Endothelial cell of umbilical vein (primary cell): ENCODE results near the gene CALCR. TPM values are rescaled to one million over a fixed set of nuclear protein-coding genes. Genes with fewer than 3 reads are reported as not detected.

Experiments used
- BruUV-seq: library from RNA; stranded (reverse); fragments of 400-500 nt; replicated peaks from 2 replicates; lab custom pipeline; 2021; lab: Mats Ljungman, UMichigan
- CTCF ChIA-PET: fragments of 300-600, 350-600 bp; sonication (Branson Sonifier 250); formaldehyde crosslinking; loops from one replicate; lab custom pipeline; 2021; ENCODE audit warnings: antibody characterized with exemption, inconsistent platforms; lab: Charles Lee
- POLR2A ChIA-PET: fragments of 300-600, 350-600 bp; sonication (Branson Sonifier 250); formaldehyde crosslinking; loops from one replicate; lab custom pipeline; 2021; ENCODE audit warnings: antibody characterized with exemption, inconsistent platforms; lab: Charles Lee
- DNase-seq: peaks from one replicate; pipeline ENCODE4 v3.0.0-alpha.2; 2011; ENCODE audit warnings: low read depth, low spot score
- FAIRE-seq: peaks from 2 replicates; lab custom pipeline; 2011; peaks lifted over from hg19 to GRCh38; lab: Jason Lieb, UNC
- H2AFZ ChIP-seq: 2 replicates; pipeline ENCODE4 v1.6.0; 2012; ENCODE audit warnings: low read depth, low read length, control low read depth, inconsistent platforms
- H3K27ac ChIP-seq: 2 replicates; pipeline ENCODE4 v1.5.1; 2011; ENCODE audit warnings: low read depth, mild to moderate bottlenecking, control low read depth, low read length, moderate library complexity; ENCODE audit not compliant: insufficient read depth
- H3K27me3 ChIP-seq, 2 experiments: 2 replicates each; pipeline versions ENCODE4 v1.6.0 to v1.6.1; 2011; ENCODE audit warnings: low read length in 2 of 2, mixed read lengths in 1 of 2; ENCODE audit not compliant: control insufficient read depth in 2 of 2, insufficient read depth in 2 of 2
- H3K36me3 ChIP-seq, 2 experiments: 2 replicates in 1 of 2; 3 replicates in 1 of 2; pipeline ENCODE4 v1.5.1; 2011; ENCODE audit warnings: low read length in 2 of 2, mild to moderate bottlenecking in 1 of 2, moderate library complexity in 1 of 2; ENCODE audit not compliant: control insufficient read depth in 2 of 2, insufficient read depth in 2 of 2; ENCODE audit errors: extremely low read depth in 1 of 2
- H3K4me1 ChIP-seq: 3 replicates; pipeline ENCODE4 v1.5.1; 2011; ENCODE audit warnings: mild to moderate bottlenecking, low read length; ENCODE audit not compliant: control insufficient read depth, insufficient read depth; ENCODE audit errors: extremely low read depth
- H3K4me2 ChIP-seq: 2 replicates; pipeline ENCODE4 v1.6.1; 2011; ENCODE audit warnings: low read length, control low read depth, mixed read lengths; ENCODE audit not compliant: insufficient read depth
- H3K4me3 ChIP-seq, 3 experiments: fragments of 200-600 bp in 1 of 3; sonication (generic), shearing (Covaris generic) in 1 of 3; replicated peaks in 1 of 3; 2 replicates each; pipeline ENCODE4 v1.5.1; 2011 to 2016; ENCODE audit warnings: control low read depth in 3 of 3, low read length in 3 of 3, mild to moderate bottlenecking in 2 of 3, inconsistent platforms in 1 of 3, low read depth in 1 of 3, moderate library complexity in 1 of 3; ENCODE audit not compliant: insufficient read depth in 1 of 3
- H3K79me2 ChIP-seq: 2 replicates; pipeline ENCODE4 v1.6.0; 2012; ENCODE audit warnings: low read length, inconsistent platforms; ENCODE audit not compliant: control insufficient read depth, insufficient read depth
- H3K9ac ChIP-seq: replicated peaks from 2 replicates; pipeline ENCODE3; 2011; ENCODE audit warnings: low read length, control low read depth; ENCODE audit not compliant: insufficient read depth; ENCODE audit errors: extremely low read depth
- H3K9me1 ChIP-seq: replicated peaks from 3 replicates; pipeline ENCODE4 v1.6.0; 2011; ENCODE audit warnings: mild to moderate bottlenecking, low read length; ENCODE audit not compliant: control insufficient read depth, insufficient read depth; ENCODE audit errors: extremely low read depth
- H3K9me3 ChIP-seq: replicated peaks from 2 replicates; pipeline ENCODE4 v1.5.1; 2012; ENCODE audit warnings: low read length, inconsistent platforms; ENCODE audit not compliant: control insufficient read depth, insufficient read depth
- H4K20me1 ChIP-seq: replicated peaks from 2 replicates; pipeline ENCODE3; 2011; ENCODE audit warnings: mild to moderate bottlenecking, low read length; ENCODE audit not compliant: control insufficient read depth, insufficient read depth; ENCODE audit errors: extremely low read depth
- CTCF ChIP-seq, 2 donors: IDR thresholded peaks; 1 replicate in 1 of 2; 2 replicates in 1 of 2; pipeline ENCODE4 v1.5.1; 2011; ENCODE audit warnings: low read length in 2 of 2, mild to moderate bottlenecking in 2 of 2, moderate library complexity in 2 of 2, control low read depth in 1 of 2, inconsistent platforms in 1 of 2, low read depth in 1 of 2; ENCODE audit not compliant: insufficient read depth in 1 of 2; ENCODE audit errors: extremely low read depth in 1 of 2
- EZH2 ChIP-seq: IDR thresholded peaks from 2 replicates; pipeline ENCODE4 v1.6.1; 2012; ENCODE audit warnings: borderline replicate concordance, low read depth, mild to moderate bottlenecking, moderate library complexity, low read length, inconsistent platforms; ENCODE audit not compliant: severe bottlenecking
- JUN ChIP-seq: IDR thresholded peaks from 2 replicates; pipeline ENCODE4 v1.6.1; 2011; ENCODE audit warnings: borderline replicate concordance, low read depth; ENCODE audit not compliant: insufficient read length, insufficient read depth
- MYC ChIP-seq: IDR thresholded peaks from one replicate; pipeline ENCODE4 v1.6.1; 2011; ENCODE audit warnings: mild to moderate bottlenecking, low read depth, low read length
- POLR2A ChIP-seq: IDR thresholded peaks from 2 replicates; pipeline ENCODE4 v1.6.1; 2012; ENCODE audit warnings: low read depth, mild to moderate bottlenecking, control low read depth, low read length
- POLR2AphosphoS5 ChIP-seq: IDR thresholded peaks from 2 replicates; pipeline ENCODE4 v1.6.1; 2012; ENCODE audit warnings: low read depth, mild to moderate bottlenecking, control low read depth, low read length, moderate library complexity; ENCODE audit not compliant: insufficient read depth
- dilution Hi-C: fragments of 300-500 bp; cut with MboI; formaldehyde crosslinking; loops from one replicate; pipeline ENCODE4 v1.15.0; 2019; ENCODE audit warnings: low sequenced_read_pairs; ENCODE audit not compliant: extremely low pct_ligation_motif_present
- intact Hi-C: fragments of 100-400 bp; cut with micrococcal nuclease; formaldehyde crosslinking; loops from one replicate; pipeline ENCODE4 v1.10.0; 2022
- polyA plus RNA-seq, 4 experiments: library from polyadenylated mRNA; depleted of rRNA in 3 of 4; stranded (reverse) in 3 of 4; unstranded in 1 of 4; fragments of >200 nt; gene quantifications; 2 replicates each; pipeline versions ENCODE4 v1.2.1 to v1.2.3, GENCODE V29; 2011 to 2012; ENCODE audit warnings: missing spikeins in 1 of 4
- total RNA-seq: library from RNA; stranded (reverse); gene quantifications from 2 replicates; pipeline ENCODE4 v1.2.3, GENCODE V29; 2021
- TF ChIP-seq, protein P1 (sequence below): IDR thresholded peaks from 2 replicates; pipeline ENCODE4 v1.6.1; 2011; ENCODE audit not compliant: insufficient read depth, insufficient read length

The CALCR gene
- total and polyA plus RNA-seq, 2 donors (not counting 3 experiments of a cell fraction or from before 2014, with no cell fraction given) = not detected

GRCh38 chr7:93558705-93559614 is 15.6 kb downstream of the CALCR start:
- no peaks in the 10 kb centered on the region for H3K79me2 ChIP-seq
- no TSS peak for BruUV-seq
- ChIA-PET POLR2A (no interaction called here), CTCF (interaction anchor here (2.0 kb wide), 1 partner anchor 8 kb away, joined by 10 read pairs; no protein-coding TSS in a partner anchor)
- TF ChIP-seq POLR2AphosphoS5 (no peak), POLR2A (no peak), MYC (no peak), EZH2 (no peak), JUN (no peak), CTCF (IDR thresholded peaks at IDR 0.05; ENCODE audit: extremely low read depth in 1 of 2, insufficient read depth in 1 of 2, low read depth in 1 of 2, low read length in 2 of 2) (no peak)
- TF ChIP-seq, protein P1, sequence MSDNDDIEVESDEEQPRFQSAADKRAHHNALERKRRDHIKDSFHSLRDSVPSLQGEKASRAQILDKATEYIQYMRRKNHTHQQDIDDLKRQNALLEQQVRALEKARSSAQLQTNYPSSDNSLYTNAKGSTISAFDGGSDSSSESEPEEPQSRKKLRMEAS = no peak
- no peaks in the 10 kb centered on the region for H3K9me3 ChIP-seq
- H4K20me1 ChIP-seq = no peaks in the 10 kb centered on the region
- DNase-seq (no peak), FAIRE-seq (no peak)
- H3K9ac ChIP-seq = no peak overlapping the region
- H3K4me3 ChIP-seq = no peak overlapping the region
- H3K27ac ChIP-seq = no peak overlapping the region
- H3K4me2 ChIP-seq = no peak overlapping the region
- H3K27me3 ChIP-seq = peaks cover 2 to 7% of the 10 kb centered on the region in 2 experiments
- no peaks in the 10 kb centered on the region for H3K9me1 ChIP-seq
- no peak overlapping the region for H2AFZ ChIP-seq
- no peaks in the 10 kb centered on the region for H3K36me3 ChIP-seq
- no peaks in the 10 kb centered on the region for H3K4me1 ChIP-seq
- intact Hi-C loops = no loop called here
- dilution Hi-C loops = no loop called here
